GM04503 (cell line): Measurements from ENCODE around the gene TSGA10.
"Not testable (repeated sequence)": the region's sequence is repeated elsewhere in the genome, so short reads cannot be mapped to it uniquely, and the experiment has no call there.

Source experiments
- DNase-seq: peaks from one replicate; pipeline ENCODE4 v3.0.0-alpha.2; 2012; ENCODE audit warnings: low read depth

The TSGA10 gene

DNA sequence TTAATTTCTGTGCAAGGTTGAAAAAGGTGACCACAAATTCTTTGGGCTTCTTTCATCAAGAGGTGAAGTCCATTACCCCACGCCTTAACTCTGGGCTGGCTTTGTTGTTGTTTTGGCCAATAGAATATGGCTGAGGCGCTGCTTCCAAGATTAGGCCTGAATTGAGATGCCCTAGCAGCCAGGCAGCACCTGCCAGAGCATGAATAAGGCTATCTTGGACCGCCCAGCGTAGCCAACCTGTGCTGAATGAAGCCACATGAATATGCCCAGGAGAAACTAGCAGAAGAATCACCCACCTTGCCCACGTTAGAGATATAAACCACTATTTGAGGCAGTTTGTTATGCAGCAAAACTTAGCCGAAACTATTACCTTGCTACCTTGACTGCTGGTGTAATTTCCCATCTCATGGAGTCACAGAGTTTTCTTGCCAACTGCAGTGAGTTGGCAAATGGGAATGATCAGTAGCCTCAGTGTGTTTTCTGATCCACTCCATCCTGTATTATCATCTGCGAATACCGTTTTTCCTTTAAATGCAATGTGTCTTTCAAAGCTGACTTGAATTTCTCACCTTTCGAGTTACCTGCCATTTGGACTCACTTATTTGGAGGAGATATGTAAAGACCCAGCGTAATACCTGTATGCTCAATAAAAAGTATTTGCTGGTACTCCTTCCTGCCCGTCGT, 679 bp downstream of the TSGA10 start:
- no peak for DNase-seq

GRCh38 chr2:99152199-99152895, 2.4 kb downstream of the TSGA10 start:
- DNase-seq = no peak

DNA sequence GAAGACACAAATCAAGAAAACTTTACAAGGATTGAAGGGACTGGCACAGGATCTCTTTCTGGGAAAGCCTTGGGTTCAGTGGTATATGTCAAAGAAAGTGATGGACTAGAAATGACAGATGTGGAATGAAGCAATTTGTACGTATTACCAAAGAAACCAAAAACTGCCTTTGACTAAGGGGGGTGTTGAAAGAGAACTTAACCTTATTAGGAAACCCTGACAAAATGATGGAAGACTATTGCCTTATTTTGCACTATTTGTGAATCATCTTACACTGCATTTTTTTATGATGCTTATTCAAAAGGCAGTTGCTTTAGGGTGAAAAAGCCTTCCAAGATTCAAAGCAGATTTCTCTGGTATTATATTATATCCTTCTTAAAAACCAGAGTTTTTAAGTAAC, 4.0 kb downstream of the TSGA10 start:
- DNase-seq = no peak

DNA sequence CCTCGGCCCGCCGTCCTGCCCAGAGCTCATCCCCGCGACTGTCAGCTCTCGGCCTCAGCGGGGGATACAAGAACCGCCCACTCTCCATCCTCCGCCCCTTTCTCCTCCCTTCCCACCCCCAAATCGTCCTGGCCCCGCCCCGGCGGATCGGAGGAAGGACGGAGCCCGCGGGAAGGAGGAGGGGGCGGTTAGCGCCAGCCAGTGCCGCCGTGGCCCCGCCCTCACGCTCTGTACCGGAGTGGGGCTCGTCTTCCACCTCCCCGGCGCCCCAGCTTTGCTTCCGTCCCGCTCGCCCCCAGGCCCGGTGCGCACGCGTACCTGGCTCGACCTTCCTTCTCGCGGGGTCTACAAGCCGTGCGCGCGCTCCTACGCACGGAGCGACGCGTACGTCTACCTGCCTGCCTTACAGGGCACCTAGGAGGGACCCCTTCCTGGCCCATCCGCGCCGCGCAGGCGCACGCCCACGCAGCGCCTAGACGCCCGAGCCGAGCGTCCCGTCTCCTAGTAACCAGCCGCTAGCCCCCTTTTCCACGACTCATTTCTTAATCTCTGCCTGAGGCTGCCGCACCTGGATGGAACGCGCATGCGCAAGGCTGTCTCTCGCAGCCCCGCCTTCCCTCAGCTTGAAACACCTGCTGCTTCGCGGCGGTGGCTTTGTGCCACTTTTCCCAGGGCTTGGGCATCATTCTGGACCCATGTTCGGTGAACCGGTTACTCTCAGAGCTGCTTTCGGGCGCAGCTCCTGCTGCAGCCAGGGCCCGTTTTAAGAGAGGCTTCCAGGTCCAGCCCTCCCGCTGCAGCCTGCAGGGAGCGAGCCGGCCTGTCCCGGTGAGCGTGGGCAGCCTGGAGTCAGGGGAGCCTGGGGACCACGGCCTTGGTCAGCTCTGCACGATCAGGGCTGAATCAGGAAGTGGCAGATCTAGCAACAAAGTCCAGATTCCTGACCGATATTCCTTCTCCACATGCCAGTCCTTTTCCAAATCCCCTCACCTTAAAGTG, 13.3 kb downstream of the TSGA10 start, which contains the start of gene C2orf15:
TSS of gene C2orf15 (plus strand) at position 598 of the 999 bp plus-strand sequence. CDS start 8,852 bp downstream, outside the sequence.
- DNase-seq = no peak

DNA sequence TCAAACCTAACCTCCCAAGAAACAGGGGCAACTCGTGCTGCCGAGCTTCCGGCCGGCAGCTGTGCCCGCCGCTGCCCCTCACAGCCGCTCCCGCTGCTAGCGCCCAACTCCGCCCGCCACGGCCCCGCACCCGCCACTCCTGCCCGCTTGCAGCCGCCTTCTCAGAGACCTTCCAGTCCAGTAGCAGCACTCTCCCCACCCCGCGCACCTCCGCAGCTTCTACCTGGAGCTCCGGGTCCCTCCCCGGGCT, 14.0 kb downstream of the TSGA10 start:
- DNase-seq = no peak

DNA sequence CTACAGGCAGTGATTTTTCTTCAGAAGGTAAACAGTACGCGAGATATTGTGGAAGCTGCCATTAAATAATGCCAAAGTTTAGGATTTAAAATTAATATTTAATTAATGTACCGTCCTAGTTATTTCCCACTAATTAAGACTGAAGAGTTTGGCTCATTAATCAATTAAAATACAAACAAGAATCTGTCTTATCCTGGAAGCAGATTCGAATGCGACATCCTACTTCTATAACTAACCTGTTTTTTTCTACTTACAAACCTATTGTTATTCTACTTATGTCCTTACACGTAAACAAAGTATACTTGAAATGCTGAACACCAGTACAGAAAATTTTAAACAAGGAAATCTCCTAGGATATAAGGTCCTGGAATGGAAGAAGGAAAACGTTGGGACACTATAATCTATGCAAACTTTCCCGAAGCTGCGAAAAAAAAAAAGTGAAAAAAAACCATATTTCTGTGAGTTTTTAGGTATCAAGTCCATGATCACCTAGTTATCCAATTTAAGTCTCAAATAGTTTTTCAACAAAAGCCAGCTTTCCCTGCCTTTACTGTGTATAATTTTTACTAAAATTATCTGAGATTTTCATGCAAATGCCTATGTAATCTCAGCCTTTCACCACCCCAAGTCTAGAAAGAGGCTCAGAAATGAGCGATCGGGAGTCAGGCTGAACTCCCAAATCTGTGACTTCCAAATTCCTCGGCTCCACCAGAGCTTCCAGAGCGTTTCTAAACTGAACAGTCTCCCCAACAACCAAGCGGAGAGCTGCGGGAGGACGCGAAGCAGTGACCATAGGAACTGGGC, 14.5 kb downstream of the TSGA10 start:
- DNase-seq = no peak

DNA sequence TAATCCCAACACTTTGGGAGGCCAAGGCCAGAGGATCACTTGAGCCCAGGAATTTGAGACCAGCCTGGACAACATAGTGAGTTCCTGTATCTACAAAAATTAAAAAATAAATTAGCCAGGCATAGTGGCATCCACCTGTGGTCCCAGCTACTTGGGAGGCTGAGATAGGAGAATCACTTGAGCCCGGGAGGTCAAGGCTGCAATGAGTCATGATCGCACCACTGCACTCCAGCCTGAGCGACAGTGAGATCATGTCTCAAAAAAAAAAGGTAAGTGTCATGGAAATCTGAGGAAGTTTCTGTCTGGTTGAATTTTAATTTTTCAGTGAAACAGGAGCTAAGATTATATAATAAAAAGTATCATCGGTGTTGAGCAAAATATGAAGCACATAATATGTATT, 15.7 kb downstream of the TSGA10 start:
- DNase-seq = no peak

DNA sequence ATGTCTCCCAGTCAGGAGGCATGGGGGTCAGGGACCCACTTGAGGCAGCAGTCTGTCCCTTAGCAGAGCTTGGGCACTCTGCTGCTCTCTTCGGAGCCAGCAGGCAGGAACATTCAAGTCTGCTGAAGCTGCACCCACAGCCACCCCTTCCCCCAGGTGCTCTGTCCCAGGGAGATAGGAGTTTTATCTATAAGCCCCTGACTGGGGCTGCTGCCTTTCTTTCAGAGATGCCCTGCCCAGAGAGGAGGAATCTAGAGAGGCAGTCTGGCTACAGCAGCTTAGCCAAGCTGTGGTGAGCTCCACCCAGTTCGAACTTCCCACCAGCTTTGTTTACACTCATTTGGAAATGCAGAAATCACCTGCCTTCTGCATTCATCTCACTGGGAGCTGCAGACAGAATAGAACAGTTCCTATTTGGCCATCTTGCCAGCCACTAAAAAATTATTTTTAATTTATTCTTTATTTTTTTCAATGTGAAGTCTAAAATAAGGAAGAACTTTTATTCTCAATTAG, 19.6 kb downstream of the TSGA10 start:
- not testable (repeated sequence) for DNase-seq

DNA sequence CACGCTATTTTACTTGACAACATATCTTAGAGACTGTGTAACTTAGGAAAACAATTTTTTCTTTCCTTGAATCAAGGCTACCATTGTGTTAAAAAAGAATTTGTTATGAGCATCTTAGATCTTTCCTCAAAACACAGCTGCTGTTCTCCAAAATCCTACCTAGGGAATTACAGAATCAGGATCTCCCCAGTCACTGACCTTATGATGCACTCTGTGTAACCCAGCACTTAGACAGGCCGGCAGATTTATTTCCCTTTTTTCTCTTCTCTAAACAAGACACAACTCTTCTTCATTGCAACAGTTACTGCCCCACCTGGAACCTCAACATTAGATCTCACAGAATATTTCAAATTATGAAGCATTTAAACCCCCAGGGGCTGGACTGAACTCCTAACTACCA, 26.8 kb downstream of the TSGA10 start:
- DNase-seq = no peak

GRCh38 chr2:99112617-99113016, 42.1 kb downstream of the TSGA10 start:
- no peak for DNase-seq

DNA sequence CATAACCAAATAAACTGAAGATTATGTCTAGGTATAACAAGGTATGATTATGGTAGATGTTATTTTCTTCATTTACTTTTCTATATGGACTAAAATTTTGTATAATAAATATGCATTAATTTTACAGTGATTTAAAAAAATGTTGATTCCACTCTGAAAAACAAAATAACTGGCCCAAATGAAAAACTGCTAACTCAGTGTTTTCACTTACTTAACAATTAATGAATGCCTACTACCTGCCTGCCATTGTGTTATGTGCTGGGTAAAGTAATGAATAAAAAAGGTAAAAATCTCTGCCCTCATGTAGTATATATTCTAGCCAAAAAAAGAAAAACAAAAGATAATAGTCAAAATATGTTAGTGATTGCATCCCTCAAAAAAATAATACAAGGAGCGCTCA, 42.8 kb downstream of the TSGA10 start:
- no peak for DNase-seq

DNA sequence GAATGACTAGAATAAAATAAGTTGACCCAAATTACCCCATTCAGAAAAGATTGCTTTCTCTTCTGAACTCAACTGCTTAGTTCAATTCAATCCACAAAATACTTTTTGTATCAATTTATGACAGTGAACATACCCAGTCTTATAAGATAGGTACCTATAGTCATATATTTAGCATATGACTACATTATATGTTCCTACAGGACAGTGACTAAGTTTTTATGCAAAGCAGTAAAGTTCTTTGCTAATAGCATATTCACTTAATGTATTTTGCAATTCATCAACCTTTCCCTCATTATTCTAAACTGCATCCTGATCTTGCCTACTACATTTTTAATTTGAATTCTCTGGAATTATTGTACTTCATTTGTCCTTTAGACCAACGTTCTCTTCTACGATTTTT, 43.5 kb downstream of the TSGA10 start:
- DNase-seq = no peak

DNA sequence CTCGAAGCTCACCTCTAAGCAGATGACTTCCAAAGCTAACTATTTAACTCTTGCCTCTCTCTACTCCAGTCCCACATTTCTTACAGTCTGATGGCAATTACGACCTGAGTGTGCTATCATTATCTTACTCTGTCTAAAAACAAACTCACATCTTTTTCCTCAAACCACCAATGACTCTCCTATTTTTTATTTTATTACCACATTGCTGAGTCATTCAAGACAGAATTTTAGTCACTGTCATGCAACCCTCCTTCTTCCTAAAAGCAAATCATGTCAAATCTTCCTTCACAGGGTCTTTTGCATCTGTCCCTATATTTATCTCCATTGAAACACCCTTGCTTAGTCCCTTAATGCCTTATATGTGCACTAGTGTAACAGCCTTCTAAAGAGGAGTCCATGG, 47.8 kb downstream of the TSGA10 start:
- DNase-seq = no peak

DNA sequence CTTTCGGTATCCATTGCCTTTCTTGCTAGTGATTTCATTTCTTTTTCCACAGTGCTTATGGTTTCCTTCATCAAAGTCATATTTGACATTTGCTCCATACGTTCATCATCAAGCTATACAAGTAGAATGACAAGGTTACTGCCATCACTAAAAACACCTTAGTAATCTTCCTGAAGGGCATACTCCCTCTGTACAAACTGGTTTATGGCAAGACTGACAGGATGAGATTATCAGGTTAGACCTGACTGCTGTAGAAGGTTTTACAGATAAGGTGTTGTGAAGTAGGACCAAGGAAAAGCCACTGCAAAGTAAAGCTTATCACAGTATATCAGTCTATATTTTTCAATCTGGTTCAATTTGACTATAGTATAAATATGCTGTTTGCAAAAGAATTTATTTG, 50.7 kb downstream of the TSGA10 start:
- no peak for DNase-seq

GRCh38 chr2:99101697-99102096, 53.0 kb downstream of the TSGA10 start:
- no peak for DNase-seq

- no peak for DNase-seq
Observed at GRCh38 chr2:99096728-99097127, 58.0 kb downstream of the TSGA10 start.

DNA sequence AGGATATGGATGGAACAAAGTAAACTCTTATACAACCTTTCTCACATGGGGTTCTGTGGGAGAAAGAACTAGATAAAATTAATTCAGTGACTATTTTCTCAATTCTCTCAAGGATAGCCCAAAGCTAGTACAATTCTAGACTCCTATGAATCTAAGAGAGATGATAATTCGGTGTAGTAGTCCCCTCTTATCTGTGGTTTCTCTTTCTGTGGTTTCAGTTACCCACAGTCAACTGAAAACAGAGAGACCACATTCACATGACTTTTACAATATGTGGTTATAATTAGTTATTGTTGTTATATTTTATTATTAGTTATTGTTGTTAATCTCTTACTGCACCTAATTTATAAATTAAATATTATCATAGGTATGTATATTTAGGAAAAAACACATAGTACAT, 66.7 kb downstream of the TSGA10 start:
- no peak for DNase-seq

- DNase-seq = no peak
Observed at GRCh38 chr2:99086385-99086784, 68.4 kb downstream of the TSGA10 start.

GRCh38 chr2:99085421-99085820, 69.3 kb downstream of the TSGA10 start:
- no peak for DNase-seq

DNA sequence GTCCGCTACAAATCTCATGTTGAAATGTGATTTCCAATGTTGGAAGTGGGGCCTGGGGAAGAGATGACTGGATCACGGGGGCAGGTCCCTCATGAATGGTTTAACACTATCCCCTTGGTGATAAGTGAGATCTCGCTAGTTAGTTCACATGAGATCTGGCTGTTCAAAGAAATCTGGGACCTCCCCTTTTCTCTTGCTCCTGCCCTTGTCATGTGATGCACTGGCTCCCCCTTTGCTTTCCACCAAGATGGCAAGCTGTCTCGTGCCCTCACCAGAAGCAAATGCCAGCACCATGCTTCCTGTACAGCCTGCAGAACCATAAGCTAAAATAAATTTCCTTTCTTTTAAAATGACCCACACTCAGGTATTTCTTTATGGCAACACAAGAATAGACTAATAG, 70.5 kb downstream of the TSGA10 start:
- DNase-seq = no peak

DNA sequence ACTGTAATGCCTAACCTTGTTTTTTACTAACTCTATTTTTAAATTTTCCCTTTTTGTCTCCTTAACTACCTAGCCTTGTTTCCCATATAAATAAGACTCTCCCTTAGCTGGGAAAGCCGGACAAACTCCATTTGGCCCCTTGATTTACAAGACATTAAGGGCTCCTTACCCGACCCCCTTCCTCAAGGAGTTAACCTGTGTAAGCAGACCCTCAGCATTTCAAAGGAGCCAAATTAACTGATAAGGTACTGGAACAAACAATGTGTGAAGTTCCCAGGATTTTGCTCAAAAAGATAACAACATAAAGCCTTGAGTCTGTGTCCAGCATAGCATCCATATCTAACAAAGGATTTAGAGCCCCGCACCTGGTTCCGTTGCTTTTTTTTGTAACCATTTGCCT, 72.9 kb downstream of the TSGA10 start:
- no peak for DNase-seq

GRCh38 chr2:99079226-99079625, 75.5 kb downstream of the TSGA10 start:
- DNase-seq = no peak
